IPS-15b (cell line): ENCODE measurements around the gene THNSL1.

Experiments
- H3K27me3 ChIP-seq: one replicate; pipeline ENCODE4 v1.6.1; 2013; ENCODE audit warnings: low read length; ENCODE audit not compliant: control insufficient read depth, insufficient read depth
- H3K36me3 ChIP-seq: one replicate; pipeline ENCODE4 v1.6.1; 2013; ENCODE audit warnings: low read length; ENCODE audit not compliant: control insufficient read depth, insufficient read depth
- H3K4me1 ChIP-seq: one replicate; pipeline ENCODE4 v1.6.1; 2013; ENCODE audit warnings: mild to moderate bottlenecking, low read length; ENCODE audit not compliant: control insufficient read depth, insufficient read depth
- H3K4me3 ChIP-seq: one replicate; pipeline ENCODE4 v1.5.1; 2013; ENCODE audit warnings: low read depth, low read length
- H3K9ac ChIP-seq: one replicate; pipeline ENCODE4 v1.6.1; 2013; ENCODE audit warnings: low read depth, mild to moderate bottlenecking, low read length
- H3K9me3 ChIP-seq: one replicate; pipeline ENCODE4 v1.6.1; 2013; ENCODE audit warnings: mild to moderate bottlenecking, low read length; ENCODE audit not compliant: control insufficient read depth, insufficient read depth

Gene THNSL1

DNA sequence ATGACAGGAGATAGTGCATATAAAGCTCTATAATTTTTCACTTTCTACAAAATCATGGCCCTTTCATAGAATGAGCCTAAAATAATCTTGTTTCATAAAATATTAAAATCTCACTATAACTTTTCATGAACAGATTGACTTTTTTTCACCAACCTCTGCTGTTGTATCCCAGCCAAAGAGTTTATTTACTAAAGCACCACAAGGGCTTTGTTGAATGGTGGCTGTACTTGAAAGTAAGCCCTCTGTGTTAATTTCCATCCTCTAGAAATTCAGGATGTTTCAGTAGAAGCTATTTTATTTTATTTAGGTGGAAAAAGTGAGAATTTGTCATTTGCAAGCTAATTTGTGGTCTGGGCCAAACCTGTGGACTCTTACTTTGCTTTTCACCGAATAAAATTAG, 30.2 kb downstream of the THNSL1 start:
- H3K4me3 ChIP-seq: no peak overlapping the region
- no peaks in the 10 kb centered on the region for H3K36me3 ChIP-seq
- H3K4me1 ChIP-seq: no peaks in the 10 kb centered on the region
- no peaks in the 10 kb centered on the region for H3K27me3 ChIP-seq
- H3K9me3 ChIP-seq: no peaks in the 10 kb centered on the region
- no peak overlapping the region for H3K9ac ChIP-seq

- no peaks in the 10 kb centered on the region for H3K27me3 ChIP-seq
- no peak overlapping the region for H3K4me3 ChIP-seq
- H3K4me1 ChIP-seq: no peaks in the 10 kb centered on the region
- no peaks in the 10 kb centered on the region for H3K36me3 ChIP-seq
- no peak overlapping the region for H3K9ac ChIP-seq
- no peaks in the 10 kb centered on the region for H3K9me3 ChIP-seq
These were observed 30.7 kb downstream of the THNSL1 start for GRCh38 chr10:25047088-25047487.

DNA sequence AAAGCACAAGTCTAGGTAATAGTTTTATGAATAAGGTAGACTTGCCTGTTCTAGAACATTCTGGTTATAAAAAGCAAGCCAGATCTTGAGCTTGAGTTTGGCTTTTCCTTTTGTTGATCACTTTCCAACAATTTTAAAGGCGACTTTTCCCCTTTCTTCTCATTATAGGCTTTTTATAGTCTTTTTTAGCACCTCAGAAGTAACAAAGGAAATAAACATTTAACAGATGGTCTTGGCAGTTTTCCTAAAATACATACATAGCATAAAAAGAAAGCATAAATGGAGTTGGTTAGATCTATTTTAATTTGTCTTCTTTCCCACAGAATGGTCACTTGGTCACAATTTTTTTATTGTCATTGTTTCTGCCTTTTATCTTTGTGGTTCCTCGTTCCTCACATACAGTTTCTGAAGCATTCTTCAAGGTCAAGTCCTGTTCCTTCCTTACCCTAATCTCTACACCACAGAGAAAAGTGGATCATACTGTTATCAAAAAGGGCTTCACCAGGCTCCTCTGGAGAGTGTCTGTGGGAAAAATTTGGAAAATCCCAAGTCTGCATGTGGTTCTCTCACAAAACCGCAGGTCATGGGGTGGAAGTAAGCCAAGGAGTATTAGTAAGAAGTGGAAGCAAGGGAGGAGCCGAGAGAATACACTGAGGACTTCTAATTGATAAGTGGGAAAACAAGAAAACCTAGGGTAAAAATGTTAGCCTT, 31.3 kb downstream of the THNSL1 start:
- Histone ChIP-seq H3K4me3 (no peak overlapping the region), H3K27me3 (no peaks in the 10 kb centered on the region)

DNA sequence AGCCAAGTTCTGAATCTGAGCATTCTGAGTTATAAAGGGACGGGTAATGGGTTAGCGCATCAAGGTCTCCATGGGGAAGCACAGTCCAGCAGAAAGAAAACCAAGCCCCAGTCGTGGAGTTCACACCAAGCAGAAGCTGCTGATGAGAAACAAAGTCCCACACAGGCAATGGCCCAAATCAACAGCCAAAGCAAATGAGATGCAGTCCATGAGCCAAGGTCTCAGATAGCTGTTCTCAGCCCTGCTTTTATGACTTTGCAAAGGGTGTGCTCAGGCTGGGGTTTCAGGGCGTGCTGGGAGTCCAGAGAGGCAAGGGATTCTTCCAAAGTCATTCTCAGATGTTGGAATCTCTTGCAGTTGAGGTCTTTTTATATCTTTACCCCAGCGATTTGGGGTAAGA, 32.0 kb downstream of the THNSL1 start:
- Histone ChIP-seq H3K9ac (no peak overlapping the region), H3K9me3 (no peaks in the 10 kb centered on the region), H3K4me1 (no peaks in the 10 kb centered on the region), H3K36me3 (no peaks in the 10 kb centered on the region), H3K4me3 (no peak overlapping the region), H3K27me3 (no peaks in the 10 kb centered on the region)

More for the DNA sequence above, 31.3 kb downstream of the THNSL1 start:
- H3K4me1 ChIP-seq: no peaks in the 10 kb centered on the region
- H3K9me3 ChIP-seq: no peaks in the 10 kb centered on the region
- no peak overlapping the region for H3K9ac ChIP-seq
- no peaks in the 10 kb centered on the region for H3K36me3 ChIP-seq

GRCh38 chr10:25049966-25050365, 33.6 kb downstream of the THNSL1 start:
- H3K27me3 ChIP-seq: no peaks in the 10 kb centered on the region

DNA sequence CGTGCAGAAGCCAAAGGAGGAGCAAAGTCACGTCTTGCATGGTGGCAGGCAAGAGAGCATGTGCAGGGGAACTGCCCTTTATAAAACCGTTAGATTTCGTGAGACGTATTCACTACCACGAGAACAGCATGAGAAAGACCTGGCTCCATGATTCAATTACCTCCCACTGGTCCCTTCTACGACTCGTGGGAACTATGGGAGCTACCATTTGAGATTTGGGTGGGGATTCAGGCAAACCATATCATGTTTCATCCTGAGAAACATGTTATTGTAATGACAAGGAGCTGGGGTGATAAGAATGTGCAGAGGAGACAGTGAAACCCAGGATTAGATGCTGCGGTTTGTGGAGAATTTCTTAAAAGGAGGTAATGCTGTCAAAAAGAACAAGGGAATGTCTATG, 34.0 kb downstream of the THNSL1 start:
- no peak overlapping the region for H3K9ac ChIP-seq
- H3K4me3 ChIP-seq: no peak overlapping the region
- no peaks in the 10 kb centered on the region for H3K4me1 ChIP-seq
- H3K36me3 ChIP-seq: no peaks in the 10 kb centered on the region
- H3K27me3 ChIP-seq: no peaks in the 10 kb centered on the region
- no peaks in the 10 kb centered on the region for H3K9me3 ChIP-seq

More at GRCh38 chr10:25049966-25050365, 33.6 kb downstream of the THNSL1 start:
- no peak overlapping the region for H3K9ac ChIP-seq
- H3K4me1 ChIP-seq: no peaks in the 10 kb centered on the region
- no peak overlapping the region for H3K4me3 ChIP-seq
- no peaks in the 10 kb centered on the region for H3K9me3 ChIP-seq
- no peaks in the 10 kb centered on the region for H3K36me3 ChIP-seq

GRCh38 chr10:25052012-25052411, 35.6 kb downstream of the THNSL1 start:
- Histone ChIP-seq H3K36me3 (no peaks in the 10 kb centered on the region), H3K9ac (no peak overlapping the region), H3K4me3 (no peak overlapping the region), H3K27me3 (no peaks in the 10 kb centered on the region), H3K9me3 (no peaks in the 10 kb centered on the region), H3K4me1 (no peaks in the 10 kb centered on the region)

DNA sequence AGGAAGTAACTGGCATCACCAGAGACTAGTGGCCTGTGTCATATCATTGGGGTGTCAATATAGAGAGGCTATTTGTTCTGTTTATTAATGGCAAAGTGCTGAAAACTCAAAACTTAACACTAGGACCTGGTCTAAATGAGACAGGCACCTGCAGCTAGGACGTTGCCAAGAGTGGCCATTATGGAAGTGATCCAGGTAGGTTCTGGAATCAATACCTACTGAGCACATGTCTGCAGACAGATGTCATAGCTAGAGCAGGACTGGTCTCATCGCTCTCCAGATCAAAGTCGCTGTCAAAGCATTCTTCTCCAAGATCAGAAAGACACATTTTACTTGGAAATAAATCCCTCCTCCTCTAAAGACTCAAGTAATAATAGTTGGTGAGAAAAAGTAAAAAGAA, 40.3 kb downstream of the THNSL1 start:
- H3K9ac ChIP-seq: no peak overlapping the region
- H3K4me1 ChIP-seq: no peaks in the 10 kb centered on the region
- no peak overlapping the region for H3K4me3 ChIP-seq
- H3K9me3 ChIP-seq: no peaks in the 10 kb centered on the region
- no peaks in the 10 kb centered on the region for H3K36me3 ChIP-seq
- H3K27me3 ChIP-seq: no peaks in the 10 kb centered on the region

GRCh38 chr10:25057886-25058285, 41.5 kb downstream of the THNSL1 start:
- Histone ChIP-seq H3K9ac (no peak overlapping the region), H3K9me3 (no peaks in the 10 kb centered on the region), H3K27me3 (no peaks in the 10 kb centered on the region), H3K36me3 (no peaks in the 10 kb centered on the region), H3K4me1 (no peaks in the 10 kb centered on the region), H3K4me3 (no peak overlapping the region)

GRCh38 chr10:25059990-25060389, 43.6 kb downstream of the THNSL1 start:
- Histone ChIP-seq H3K9me3 (no peaks in the 10 kb centered on the region), H3K4me1 (no peaks in the 10 kb centered on the region), H3K4me3 (no peak overlapping the region), H3K27me3 (no peaks in the 10 kb centered on the region), H3K36me3 (no peaks in the 10 kb centered on the region), H3K9ac (no peak overlapping the region)

DNA sequence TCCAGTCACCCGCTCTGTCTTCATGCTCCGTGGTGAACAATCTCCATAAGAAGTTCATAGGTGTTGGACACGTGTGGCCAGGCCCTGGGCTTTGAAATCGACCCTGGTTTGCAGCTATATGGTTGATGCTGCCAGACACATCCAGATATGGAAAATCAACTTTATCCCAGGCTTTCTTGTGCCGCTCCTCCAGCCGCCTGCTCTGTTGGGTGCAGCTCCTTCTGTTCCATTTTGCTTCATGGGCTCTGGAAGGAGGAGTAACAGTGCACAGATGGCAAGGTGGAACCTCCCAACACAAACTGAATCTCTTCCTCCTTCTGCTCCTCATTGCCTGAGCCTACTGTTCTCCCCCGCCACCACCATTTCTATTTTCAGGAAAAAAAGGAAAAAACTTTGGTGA, 44.7 kb downstream of the THNSL1 start:
- no peaks in the 10 kb centered on the region for H3K36me3 ChIP-seq
- H3K4me3 ChIP-seq: no peak overlapping the region
- peaks cover 7% of the 10 kb centered on the region for H3K27me3 ChIP-seq
- H3K4me1 ChIP-seq: no peaks in the 10 kb centered on the region
- no peak overlapping the region for H3K9ac ChIP-seq
- H3K9me3 ChIP-seq: no peaks in the 10 kb centered on the region

DNA sequence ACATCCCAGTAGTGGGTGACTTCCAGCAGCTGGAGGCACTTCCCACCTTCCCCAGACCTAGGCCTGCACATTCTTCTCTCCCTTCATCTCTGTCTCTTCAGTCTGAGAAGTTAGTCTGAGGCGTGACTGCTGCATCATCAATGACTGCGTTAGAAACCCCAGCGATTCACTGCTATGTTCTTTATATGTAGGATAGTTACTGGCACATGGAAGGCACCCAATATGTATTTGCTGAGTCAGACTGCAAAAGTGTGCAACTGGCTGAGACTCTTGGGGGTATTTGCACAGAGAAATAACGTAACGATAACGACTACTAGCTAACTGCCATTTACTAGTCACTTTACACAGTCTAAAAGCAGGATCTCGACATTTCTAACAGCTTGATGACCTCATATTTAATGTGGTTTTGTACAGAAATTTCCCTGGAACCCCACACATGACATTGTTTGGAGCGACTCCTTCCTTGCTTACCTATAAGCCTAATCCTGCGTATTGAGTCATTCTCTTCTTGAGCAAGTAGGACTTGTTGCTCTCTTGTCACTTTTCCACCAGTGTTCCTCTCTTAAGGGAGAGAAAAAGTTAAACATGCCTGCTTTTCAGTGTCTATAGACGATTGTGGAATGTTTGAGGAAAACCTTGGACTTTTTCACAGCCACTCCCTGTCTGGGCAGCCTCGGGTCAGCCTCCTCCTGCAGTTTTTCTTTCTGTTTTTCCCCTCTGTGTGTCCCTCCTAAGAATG, 45.5 kb downstream of the THNSL1 start:
- no peaks in the 10 kb centered on the region for H3K4me1 ChIP-seq

More for the DNA sequence above, 45.5 kb downstream of the THNSL1 start:
- no peak overlapping the region for H3K4me3 ChIP-seq
- H3K36me3 ChIP-seq: no peaks in the 10 kb centered on the region
- H3K9ac ChIP-seq: no peak overlapping the region
- H3K27me3 ChIP-seq: peaks cover 13% of the 10 kb centered on the region
- no peaks in the 10 kb centered on the region for H3K9me3 ChIP-seq
